ENCODE results near the gene GNA15.

- no peak for TF ChIP-seq CTCF (IDR thresholded peaks at IDR 0.05; ENCODE audit: insufficient read depth, low read length)
- no peak for TF ChIP-seq GABPA (IDR thresholded peaks at IDR 0.05; ENCODE audit: low read depth)
Observed at GRCh38 chr19:3204646-3205275, 68.9 kb downstream of the GNA15 start.

All from HL-60 (cell line).